Breast epithelium (tissue), 3 donors: ENCODE measurements around the gene NEK3.
"Not testable (repeated sequence)": the region's sequence is repeated elsewhere in the genome, so short reads cannot be mapped to it uniquely, and the experiment has no call there.

Source experiments
- POLR2A ChIP-seq: fragments of 450-650 bp; IDR thresholded peaks from one replicate; pipeline ENCODE4 v1.6.1; 2016; ENCODE audit warnings: antibody characterized with exemption, mild to moderate bottlenecking, moderate library complexity
- TF ChIP-seq, protein P1 (sequence below), 3 donors: fragments of 450-650 bp; IDR thresholded peaks; one replicate each; pipeline ENCODE4 v1.5.1; 2016 to 2017; ENCODE audit warnings: antibody characterized with exemption in 3 of 3, mild to moderate bottlenecking in 3 of 3, moderate library complexity in 3 of 3

GRCh38 chr13:52084981-52085380 lies 74.4 kb downstream of the NEK3 start:
- TF ChIP-seq, protein P1, sequence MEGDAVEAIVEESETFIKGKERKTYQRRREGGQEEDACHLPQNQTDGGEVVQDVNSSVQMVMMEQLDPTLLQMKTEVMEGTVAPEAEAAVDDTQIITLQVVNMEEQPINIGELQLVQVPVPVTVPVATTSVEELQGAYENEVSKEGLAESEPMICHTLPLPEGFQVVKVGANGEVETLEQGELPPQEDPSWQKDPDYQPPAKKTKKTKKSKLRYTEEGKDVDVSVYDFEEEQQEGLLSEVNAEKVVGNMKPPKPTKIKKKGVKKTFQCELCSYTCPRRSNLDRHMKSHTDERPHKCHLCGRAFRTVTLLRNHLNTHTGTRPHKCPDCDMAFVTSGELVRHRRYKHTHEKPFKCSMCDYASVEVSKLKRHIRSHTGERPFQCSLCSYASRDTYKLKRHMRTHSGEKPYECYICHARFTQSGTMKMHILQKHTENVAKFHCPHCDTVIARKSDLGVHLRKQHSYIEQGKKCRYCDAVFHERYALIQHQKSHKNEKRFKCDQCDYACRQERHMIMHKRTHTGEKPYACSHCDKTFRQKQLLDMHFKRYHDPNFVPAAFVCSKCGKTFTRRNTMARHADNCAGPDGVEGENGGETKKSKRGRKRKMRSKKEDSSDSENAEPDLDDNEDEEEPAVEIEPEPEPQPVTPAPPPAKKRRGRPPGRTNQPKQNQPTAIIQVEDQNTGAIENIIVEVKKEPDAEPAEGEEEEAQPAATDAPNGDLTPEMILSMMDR (IDR thresholded peaks at IDR 0.05), result not testable (repeated sequence)
- not testable (repeated sequence) for TF ChIP-seq POLR2A
